PC-9 (cell line): ENCODE data around the gene CDC14A.

Source experiments
- EZH2 ChIP-seq: fragments of 200-600 bp; sonication (generic); IDR thresholded peaks from 2 replicates; pipeline ENCODE4 v1.8.0; 2017; ENCODE audit warnings: antibody characterized with exemption, low read depth
- TF ChIP-seq, protein P1 (sequence below): fragments of 200-600 bp; sonication (generic); conservative IDR thresholded peaks from 2 replicates; pipeline ENCODE4 v1.6.1; 2017; ENCODE audit warnings: mixed run types, antibody characterized with exemption, mild to moderate bottlenecking, moderate library complexity

DNA sequence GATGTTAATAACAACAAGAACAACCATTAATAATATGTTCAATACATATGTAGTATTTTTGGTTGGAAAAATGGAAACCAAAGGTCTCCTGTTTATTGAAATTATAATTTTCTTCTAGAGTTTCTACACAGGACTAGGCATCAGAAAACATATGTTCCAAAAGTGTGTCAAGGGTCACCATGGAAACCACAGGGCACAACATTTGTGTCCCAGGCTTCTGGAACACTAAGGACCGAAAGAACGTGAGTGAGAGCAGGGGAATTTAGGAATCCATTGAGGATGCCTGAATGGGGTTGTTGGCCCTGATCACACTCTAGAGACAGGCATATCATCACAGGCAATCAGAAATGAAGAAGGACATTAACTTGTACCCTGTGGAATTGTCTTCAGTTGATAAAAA, 7.5 kb upstream of the CDC14A start:
- TF ChIP-seq, protein P1, sequence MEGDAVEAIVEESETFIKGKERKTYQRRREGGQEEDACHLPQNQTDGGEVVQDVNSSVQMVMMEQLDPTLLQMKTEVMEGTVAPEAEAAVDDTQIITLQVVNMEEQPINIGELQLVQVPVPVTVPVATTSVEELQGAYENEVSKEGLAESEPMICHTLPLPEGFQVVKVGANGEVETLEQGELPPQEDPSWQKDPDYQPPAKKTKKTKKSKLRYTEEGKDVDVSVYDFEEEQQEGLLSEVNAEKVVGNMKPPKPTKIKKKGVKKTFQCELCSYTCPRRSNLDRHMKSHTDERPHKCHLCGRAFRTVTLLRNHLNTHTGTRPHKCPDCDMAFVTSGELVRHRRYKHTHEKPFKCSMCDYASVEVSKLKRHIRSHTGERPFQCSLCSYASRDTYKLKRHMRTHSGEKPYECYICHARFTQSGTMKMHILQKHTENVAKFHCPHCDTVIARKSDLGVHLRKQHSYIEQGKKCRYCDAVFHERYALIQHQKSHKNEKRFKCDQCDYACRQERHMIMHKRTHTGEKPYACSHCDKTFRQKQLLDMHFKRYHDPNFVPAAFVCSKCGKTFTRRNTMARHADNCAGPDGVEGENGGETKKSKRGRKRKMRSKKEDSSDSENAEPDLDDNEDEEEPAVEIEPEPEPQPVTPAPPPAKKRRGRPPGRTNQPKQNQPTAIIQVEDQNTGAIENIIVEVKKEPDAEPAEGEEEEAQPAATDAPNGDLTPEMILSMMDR: no peak
- TF ChIP-seq EZH2: no peak
